SJSA1 (cell line): Measurements from ENCODE around the gene TASOR. TPM values are rescaled to one million over a fixed set of nuclear protein-coding genes. Genes with fewer than 3 reads are reported as not detected.

Source experiments
- DNase-seq, 2 experiments: peaks; one replicate each; pipeline ENCODE4 v3.0.0-alpha.2; 2015 to 2020; ENCODE audit warnings: low spot score in 2 of 2, low read depth in 1 of 2
- H3K27ac ChIP-seq: fragments of 250-450 bp; sonication (Bioruptor Pico); 2 replicates; pipeline ENCODE4 v1.5.1; 2020; ENCODE audit warnings: mild to moderate bottlenecking, moderate library complexity
- H3K27me3 ChIP-seq: fragments of 250-450 bp; sonication (Bioruptor Pico); replicated peaks from 2 replicates; pipeline ENCODE4 v1.5.1; 2020; ENCODE audit warnings: mild to moderate bottlenecking, moderate library complexity
- H3K36me3 ChIP-seq: fragments of 250-450 bp; sonication (Bioruptor Pico); 2 replicates; pipeline ENCODE4 v1.5.1; 2020; ENCODE audit warnings: mild to moderate bottlenecking
- H3K4me1 ChIP-seq: fragments of 250-450 bp; sonication (Bioruptor Pico); replicated peaks from 2 replicates; pipeline ENCODE4 v1.6.1; 2021; ENCODE audit warnings: mild to moderate bottlenecking
- H3K4me3 ChIP-seq: fragments of 250-450 bp; sonication (Bioruptor Pico); 2 replicates; pipeline ENCODE4 v1.5.1; 2020; ENCODE audit warnings: mild to moderate bottlenecking
- H3K9me3 ChIP-seq: fragments of 250-450 bp; sonication (Bioruptor Pico); replicated peaks from 2 replicates; pipeline ENCODE4 v1.5.1; 2020; ENCODE audit warnings: mild to moderate bottlenecking
- total RNA-seq: library from RNA; depleted of rRNA; stranded (reverse); fragments of >200 nt; shearing (Covaris generic); gene quantifications from 2 replicates; pipeline ENCODE4 v1.2.3, GENCODE V29; 2014; rRNA removed

The TASOR gene
- total RNA-seq, 1 experiment from 2014 or later, result 23.7 TPM

DNA sequence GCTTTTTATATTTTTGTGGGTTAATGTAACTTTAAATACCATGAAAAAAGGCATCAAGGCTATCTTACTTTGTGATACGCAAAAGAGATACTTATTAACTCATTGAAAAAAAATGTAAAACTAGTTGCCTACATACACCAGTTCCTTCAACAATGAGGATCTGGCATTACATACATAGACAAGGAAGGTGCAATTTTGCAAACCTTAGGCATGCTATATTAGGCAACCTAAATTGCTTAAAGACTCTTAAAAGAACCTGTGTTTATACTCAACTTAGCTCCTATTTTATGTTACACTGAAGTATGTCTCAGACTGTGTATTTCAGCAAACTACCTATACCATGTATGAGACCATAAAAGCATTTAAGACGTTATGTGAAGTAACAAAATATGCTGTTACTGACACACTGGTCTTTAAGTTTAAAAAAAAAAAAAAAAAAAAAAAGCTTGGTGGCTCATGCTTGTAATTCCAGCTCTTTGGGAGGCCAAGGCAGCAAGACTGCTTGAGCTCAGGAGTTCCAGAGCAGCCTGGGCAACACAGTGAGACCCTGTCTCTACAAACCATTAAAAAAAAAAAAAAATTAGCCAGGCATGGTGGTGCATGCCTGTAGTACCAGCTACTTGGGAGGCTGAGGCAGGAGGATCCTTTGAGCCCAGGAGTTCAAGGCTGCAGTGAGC lies 9.1 kb downstream of the TASOR start:
- H3K4me3 ChIP-seq, result no peak overlapping the region
- H3K4me1 ChIP-seq, result no peaks in the 10 kb centered on the region
- no peak for DNase-seq
- H3K36me3 ChIP-seq, result 0 out of 2 replicates have a peak, but pooled peaks cover 3% of the 10 kb centered on the region
- no peaks in the 10 kb centered on the region for H3K27me3 ChIP-seq
- H3K27ac ChIP-seq, result no peak overlapping the region
- no peaks in the 10 kb centered on the region for H3K9me3 ChIP-seq

DNA sequence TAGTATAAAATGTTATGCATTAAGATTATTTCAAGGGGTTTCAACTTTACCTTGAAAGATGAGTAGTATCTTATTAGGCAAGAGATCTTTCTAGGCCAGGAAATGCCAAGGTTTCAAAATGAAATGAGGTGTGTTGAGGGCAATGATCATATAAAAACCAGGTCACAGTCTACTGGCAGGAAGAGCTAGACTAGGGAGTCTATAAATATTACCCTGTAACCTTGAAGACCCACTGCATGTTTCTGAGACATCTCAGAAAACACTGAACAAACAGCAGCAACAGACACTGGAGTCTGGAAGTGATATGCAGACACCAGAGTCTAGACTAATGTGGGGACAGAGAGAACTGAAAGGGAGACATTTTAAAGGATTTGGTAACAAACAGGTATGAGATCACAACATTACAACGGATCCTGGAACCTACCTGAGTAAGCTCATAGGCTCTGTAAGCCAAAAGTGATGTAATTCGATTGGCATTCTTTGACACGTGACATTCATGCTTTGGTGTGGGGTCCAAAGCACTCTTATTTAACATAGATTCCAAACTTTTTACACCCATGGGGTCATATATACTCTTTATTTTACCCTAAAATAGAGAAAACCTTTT lies 15.0 kb downstream of the TASOR start:
- Histone ChIP-seq H3K9me3 (no peaks in the 10 kb centered on the region), H3K36me3 (peaks cover 8% of the 10 kb centered on the region; the same call in 1 of the 2 replicates), H3K4me1 (no peaks in the 10 kb centered on the region), H3K27me3 (no peaks in the 10 kb centered on the region), H3K27ac (no peak overlapping the region), H3K4me3 (no peak overlapping the region)
- no peak for DNase-seq

DNA sequence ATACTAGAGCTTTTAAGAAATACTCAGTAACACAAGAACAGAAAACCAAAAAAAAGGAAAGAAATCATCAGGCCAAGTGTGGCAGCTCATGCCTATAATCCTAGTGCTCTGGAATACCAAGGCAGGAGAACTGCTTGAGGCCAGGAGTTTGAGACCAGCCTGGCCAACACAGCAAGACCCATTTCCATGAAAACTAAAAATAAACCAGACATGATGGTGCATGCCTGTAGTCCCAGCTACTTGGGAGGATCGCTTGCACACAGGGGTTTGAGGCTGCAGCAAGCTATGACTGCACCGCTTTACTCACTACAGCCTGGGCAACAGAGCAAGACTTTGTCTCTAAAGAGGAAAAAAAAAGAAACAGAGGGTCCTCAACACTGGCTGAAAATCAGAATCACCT lies 18.2 kb downstream of the TASOR start:
- Histone ChIP-seq H3K36me3 (peaks cover 8% of the 10 kb centered on the region; the same call in 1 of the 2 replicates), H3K4me3 (no peak overlapping the region), H3K27ac (no peak overlapping the region), H3K9me3 (no peaks in the 10 kb centered on the region), H3K27me3 (no peaks in the 10 kb centered on the region), H3K4me1 (no peaks in the 10 kb centered on the region)
- no peak for DNase-seq

DNA sequence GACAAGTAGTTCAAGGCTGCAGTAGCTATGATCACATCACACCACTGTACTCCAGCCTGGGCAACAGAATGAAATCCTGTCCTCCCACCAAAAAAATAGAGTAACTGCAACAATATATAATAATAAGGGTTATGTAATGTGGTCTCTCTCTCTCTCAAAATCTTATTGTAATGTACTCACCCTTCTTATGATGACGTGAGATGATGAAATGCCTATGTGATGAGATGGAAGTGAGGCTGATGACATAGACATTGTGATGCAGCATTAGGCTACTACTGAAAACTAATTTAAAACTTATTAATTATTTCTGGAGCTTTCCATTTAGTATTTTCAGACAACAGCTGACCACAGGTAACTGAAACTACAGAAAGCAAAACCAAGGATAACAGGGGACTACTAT lies 27.4 kb downstream of the TASOR start:
- Histone ChIP-seq H3K9me3 (no peaks in the 10 kb centered on the region), H3K4me3 (no peak overlapping the region), H3K4me1 (no peaks in the 10 kb centered on the region), H3K36me3 (peaks cover 3% of the 10 kb centered on the region; the same call in 1 of the 2 replicates), H3K27ac (no peak overlapping the region), H3K27me3 (no peaks in the 10 kb centered on the region)
- DNase-seq, result no peak

DNA sequence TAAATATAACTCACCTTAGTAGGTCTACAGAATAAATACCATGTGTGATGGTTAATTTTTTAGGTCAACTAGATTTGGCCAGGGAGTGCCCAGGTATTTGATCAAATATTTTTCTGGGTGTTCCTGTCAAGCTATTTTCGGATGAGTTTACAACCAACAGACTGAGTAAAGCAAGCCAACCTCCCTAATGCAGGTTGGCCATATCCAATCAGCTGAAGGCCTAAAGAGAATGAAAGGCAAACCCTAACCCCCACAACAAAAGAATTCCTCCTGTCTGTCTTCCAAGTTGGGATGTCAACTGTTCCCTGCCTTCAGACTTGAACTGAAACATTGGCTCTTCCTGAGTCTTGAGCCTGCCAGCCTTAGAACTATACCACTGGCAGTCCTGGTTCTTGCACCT lies 28.6 kb downstream of the TASOR start:
- Histone ChIP-seq H3K4me1 (no peaks in the 10 kb centered on the region), H3K27me3 (no peaks in the 10 kb centered on the region), H3K36me3 (peaks cover 3% of the 10 kb centered on the region; the same call in 1 of the 2 replicates), H3K9me3 (no peaks in the 10 kb centered on the region), H3K27ac (no peak overlapping the region), H3K4me3 (no peak overlapping the region)
- no peak for DNase-seq

DNA sequence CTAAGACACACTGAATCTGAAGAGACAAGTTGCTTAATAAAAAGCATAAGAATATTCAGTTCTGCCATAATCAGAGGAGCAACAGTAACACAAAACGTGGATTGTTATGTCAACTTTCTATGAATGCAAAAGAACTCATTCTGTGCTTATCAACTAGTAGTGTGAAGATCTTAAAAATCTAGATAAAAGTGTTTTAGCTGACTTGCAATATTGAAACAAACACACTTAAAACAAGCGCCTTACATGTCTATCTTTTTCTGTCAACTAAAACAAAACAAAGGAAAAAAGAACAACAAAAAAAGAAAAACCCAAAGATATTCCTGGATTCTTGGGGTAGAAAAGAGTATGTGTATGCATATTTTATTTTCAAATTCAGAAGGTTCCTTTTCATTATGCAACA lies 37.7 kb downstream of the TASOR start:
- no peaks in the 10 kb centered on the region for H3K4me1 ChIP-seq
- H3K36me3 ChIP-seq, result peaks cover 12% of the 10 kb centered on the region
- no peaks in the 10 kb centered on the region for H3K27me3 ChIP-seq
- no peak for DNase-seq
- no peaks in the 10 kb centered on the region for H3K9me3 ChIP-seq
- H3K4me3 ChIP-seq, result no peak overlapping the region
- no peak overlapping the region for H3K27ac ChIP-seq

DNA sequence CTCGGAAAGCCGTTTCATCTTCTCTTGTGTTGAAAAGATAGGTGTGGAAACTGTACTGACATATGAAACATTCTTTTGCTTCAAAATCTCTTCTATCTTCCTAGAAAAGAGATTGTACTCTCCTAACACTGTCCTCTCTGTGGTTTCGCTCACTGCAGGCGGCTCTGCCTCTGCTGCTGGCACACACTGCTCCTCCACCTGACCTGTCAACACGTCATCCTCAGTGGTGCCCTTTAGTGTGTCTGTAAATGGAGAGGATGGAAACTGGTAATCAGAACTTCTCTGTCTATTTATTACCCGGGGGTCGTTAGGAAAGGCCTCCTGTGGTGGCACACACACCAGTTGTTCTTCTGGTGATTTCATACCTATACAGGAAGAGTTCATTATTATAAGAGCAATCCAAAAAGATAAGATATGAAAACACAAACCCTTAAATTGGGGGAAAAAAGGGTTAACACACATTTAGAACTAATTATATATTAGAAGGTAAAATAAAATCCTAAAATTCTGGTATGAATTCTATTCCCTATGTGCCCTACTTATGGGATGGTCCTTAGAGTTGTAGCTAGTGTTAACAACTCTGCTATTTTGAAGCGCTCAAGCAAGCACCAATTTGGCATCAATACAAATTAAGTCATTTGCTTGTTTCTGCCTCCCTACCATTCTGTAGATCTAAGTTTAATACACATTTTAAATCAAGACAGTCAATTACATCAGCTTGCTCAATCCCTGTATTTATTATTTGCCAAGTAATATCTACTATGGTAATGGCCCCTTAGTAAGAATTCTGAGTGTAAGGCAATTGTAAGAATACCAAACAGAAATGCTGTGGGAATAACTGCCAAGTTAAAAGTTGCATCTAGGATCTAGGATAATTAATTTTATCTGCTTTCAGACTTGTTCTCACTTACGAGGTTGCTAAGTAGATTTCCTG lies 49.2 kb downstream of the TASOR start:
- no peaks in the 10 kb centered on the region for H3K4me1 ChIP-seq
- DNase-seq, result no peak
- no peaks in the 10 kb centered on the region for H3K9me3 ChIP-seq
- H3K4me3 ChIP-seq, result no peak overlapping the region
- H3K27me3 ChIP-seq, result no peaks in the 10 kb centered on the region
- H3K27ac ChIP-seq, result no peak overlapping the region
- peaks cover 15% of the 10 kb centered on the region for H3K36me3 ChIP-seq

Other genes with a start within 250 kb of the TASOR start
- 0.13 and 0.81 TPM in 2 replicates for gene ERC2, start 214.8 kb downstream of the TASOR start, total RNA-seq
- 9.5 and 17.0 TPM in 2 replicates for gene CCDC66, start 126.1 kb downstream of the TASOR start, total RNA-seq
- gene ARHGEF3, start 118.7 kb upstream of the TASOR start, total RNA-seq, result 1.8 and 2.2 TPM in 2 replicates